HCT116 (cell line): ENCODE data around the gene EFCAB10. TPM values are rescaled to one million over a fixed set of nuclear protein-coding genes. Genes with fewer than 3 reads are reported as not detected.
A peak's percentile ranks its signal among the peaks of the same experiment; 100 is the strongest.
"Not testable (repeated sequence)": the region's sequence is repeated elsewhere in the genome, so short reads cannot be mapped to it uniquely, and the experiment has no call there.

Source experiments
- ATAC-seq: fragments of 200-7000 bp; cut with Tn5 transposase; 2 replicates; pipeline ENCODE4 v1.9.1; 2020; ENCODE audit warnings: mild to moderate bottlenecking, moderate library complexity
- BruUV-seq: library from RNA; stranded (reverse); fragments of 400-500 nt; replicated peaks from 2 replicates; lab custom pipeline; 2021; lab: Mats Ljungman, UMichigan
- CTCF ChIA-PET: fragments of 300-600 bp; sonication (Branson Sonifier 250); formaldehyde crosslinking; loops from one replicate; lab custom pipeline; 2021; ENCODE audit warnings: antibody characterized with exemption; lab: Charles Lee
- POLR2A ChIA-PET: fragments of 300-600, 350-600 bp; sonication (Branson Sonifier 250); formaldehyde crosslinking; loops from one replicate; lab custom pipeline; 2021; ENCODE audit warnings: antibody characterized with exemption; lab: Charles Lee
- RAD21 ChIA-PET, 2 experiments: fragments of 300-600 bp; sonication (Branson Sonifier 250); formaldehyde crosslinking; loops; one replicate each; lab custom pipeline; 2023; ENCODE audit warnings: low total read pairs in 2 of 2; ENCODE audit not compliant: uncharacterized antibody in 2 of 2, unreplicated experiment in 2 of 2, low non-redundant PET in 1 of 2; lab: Charles Lee
- DNase-seq: peaks from one replicate; pipeline ENCODE4 v3.0.0-alpha.2; 2010; ENCODE audit warnings: low read depth, low spot score
- H2AFZ ChIP-seq: fragments of 200-600 bp; shearing (Covaris generic), sonication (generic); 2 replicates; pipeline ENCODE4 v1.6.1; 2017; ENCODE audit warnings: low read depth, mixed run types, mixed read lengths, antibody characterized with exemption, low read length; ENCODE audit not compliant: poor library complexity, severe bottlenecking
- H3K27ac ChIP-seq: 2 replicates; pipeline ENCODE4 v1.5.1; 2012; ENCODE audit warnings: low read depth, low read length
- H3K27me3 ChIP-seq: fragments of 200-600 bp; sonication (generic); 2 replicates; pipeline ENCODE4 v1.6.1; 2016; ENCODE audit warnings: mixed run types, low read length, mixed read lengths; ENCODE audit not compliant: insufficient read depth
- H3K36me3 ChIP-seq, 2 experiments: fragments of 200-500 bp in 1 of 2; fragments of 200-600 bp in 1 of 2; sonication (Bioruptor generic) in 1 of 2; sonication (generic) in 1 of 2; 2 replicates each; pipeline versions ENCODE4 v1.5.1 to v1.6.1; 2014 to 2016; ENCODE audit warnings: low read length in 2 of 2, inconsistent platforms in 1 of 2, mixed read lengths in 1 of 2, mixed run types in 1 of 2; ENCODE audit not compliant: insufficient read depth in 2 of 2, control insufficient read depth in 1 of 2
- H3K4me1 ChIP-seq, 2 experiments: fragments of 200-600 bp in 1 of 2; sonication (generic) in 1 of 2; 2 replicates each; pipeline versions ENCODE4 v1.5.1 to v1.6.1; 2012 to 2017; ENCODE audit warnings: low read length in 2 of 2, inconsistent platforms in 1 of 2, mild to moderate bottlenecking in 1 of 2, mixed read lengths in 1 of 2, mixed run types in 1 of 2, moderate library complexity in 1 of 2; ENCODE audit not compliant: insufficient read depth in 2 of 2, control insufficient read depth in 1 of 2
- H3K4me2 ChIP-seq: fragments of 200-600 bp; sonication (generic); 2 replicates; pipeline ENCODE4 v1.6.1; 2017; ENCODE audit warnings: mixed run types, low read length, mixed read lengths
- H3K4me3 ChIP-seq, 2 experiments: fragments of 200-600 bp in 1 of 2; sonication (generic) in 1 of 2; replicated peaks in 1 of 2; 2 replicates each; pipeline ENCODE4 v1.5.1; 2011 to 2016; ENCODE audit warnings: low read length in 2 of 2, control low read depth in 1 of 2, low read depth in 1 of 2, mild to moderate bottlenecking in 1 of 2, mixed read lengths in 1 of 2, mixed run types in 1 of 2
- H3K79me2 ChIP-seq: fragments of 200-600 bp; sonication (generic); 2 replicates; pipeline ENCODE4 v1.6.1; 2017; ENCODE audit warnings: mild to moderate bottlenecking, mixed run types, low read length, moderate library complexity, mixed read lengths; ENCODE audit not compliant: insufficient read depth
- H3K9ac ChIP-seq: fragments of 200-600 bp; sonication (generic); 2 replicates; pipeline ENCODE4 v1.6.1; 2016; ENCODE audit warnings: low read length, mixed read lengths
- H3K9me2 ChIP-seq: fragments of 200-600 bp; sonication (generic), shearing (Covaris generic); 2 replicates; pipeline ENCODE4 v1.6.1; 2017; ENCODE audit warnings: mixed run types, mild to moderate bottlenecking, moderate library complexity; ENCODE audit not compliant: insufficient read depth
- H3K9me3 ChIP-seq, 2 experiments: fragments of 200-500 bp in 1 of 2; fragments of 200-600 bp in 1 of 2; sonication (Bioruptor generic) in 1 of 2; sonication (generic) in 1 of 2; 2 replicates each; pipeline ENCODE4 v1.6.1; 2014 to 2017; ENCODE audit warnings: low read length in 2 of 2, mixed read lengths in 2 of 2, inconsistent platforms in 1 of 2, low read depth in 1 of 2, mild to moderate bottlenecking in 1 of 2, mixed run types in 1 of 2, moderate library complexity in 1 of 2; ENCODE audit not compliant: control insufficient read depth in 1 of 2, insufficient read depth in 1 of 2
- H4K20me1 ChIP-seq: fragments of 200-600 bp; sonication (generic), shearing (Covaris generic); 2 replicates; pipeline ENCODE4 v1.6.1; 2017; ENCODE audit warnings: mixed run types, mild to moderate bottlenecking, moderate library complexity; ENCODE audit not compliant: insufficient read depth
- ELF1 ChIP-seq: IDR thresholded peaks from 2 replicates; pipeline ENCODE4 v1.6.1; 2012; ENCODE audit warnings: low read depth, borderline replicate concordance
- SP1 ChIP-seq: IDR thresholded peaks from 2 replicates; pipeline ENCODE4 v1.6.1; 2012; ENCODE audit warnings: low read depth
- YY1 ChIP-seq: IDR thresholded peaks from 2 replicates; pipeline ENCODE4 v1.6.1; 2011; ENCODE audit warnings: low read length, low read depth, moderate library complexity, mild to moderate bottlenecking; ENCODE audit not compliant: insufficient replicate concordance; ENCODE audit errors: extremely low read depth
- intact Hi-C: fragments of 100-400 bp; cut with micrococcal nuclease; formaldehyde crosslinking; loops from 2 replicates; pipeline ENCODE4 v1.10.0; 2022
- total RNA-seq: library from RNA; stranded (reverse); gene quantifications from one replicate; pipeline ENCODE4 v1.2.1, GENCODE V29; 2021; ENCODE audit not compliant: unreplicated experiment
- TF ChIP-seq, protein P1 (sequence below): IDR thresholded peaks from 2 replicates; pipeline ENCODE4 v1.6.1; 2012

Gene EFCAB10
- total RNA-seq, 1 experiment from 2014 or later = 1.7 TPM

DNA sequence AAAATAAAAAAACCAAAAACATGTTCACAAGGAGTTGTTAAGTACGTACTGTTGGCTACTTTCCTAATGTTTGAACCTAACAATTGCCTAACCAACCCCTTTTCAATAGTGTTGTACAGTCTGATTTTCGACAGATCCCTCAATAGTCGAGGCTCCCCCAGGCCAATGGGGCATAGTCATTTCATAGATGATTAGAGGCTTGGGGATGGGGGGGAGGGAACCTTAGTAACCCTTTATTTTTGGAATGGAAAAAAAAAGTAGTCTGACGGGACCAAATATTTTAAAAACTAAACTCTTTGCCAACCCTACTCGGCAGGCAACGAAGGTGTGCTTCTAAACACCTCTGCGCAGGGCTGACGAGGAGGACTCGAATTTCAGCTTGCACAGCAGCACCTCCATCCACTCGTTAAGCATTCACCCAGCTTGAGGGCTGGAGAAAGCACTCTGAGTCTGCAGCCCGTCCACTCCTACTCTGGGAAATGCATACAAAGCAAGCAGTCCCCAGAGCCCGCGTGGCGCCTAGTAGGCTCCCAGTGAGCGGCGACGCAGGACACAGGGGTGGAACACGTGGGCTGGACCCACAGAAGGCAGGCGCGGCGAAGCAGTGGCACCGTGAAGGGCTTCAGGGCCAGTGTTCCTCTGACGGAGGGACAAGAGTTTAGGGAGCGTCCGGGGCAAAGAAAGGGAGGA, 60.1 kb downstream of the EFCAB10 start:
- no TSS peak for BruUV-seq
- peak overlapping the region; percentile 98 for H3K4me2 ChIP-seq
- peaks cover 4 to 7% of the 10 kb centered on the region in 2 experiments; a peak in 2 of 4 replicates for H3K36me3 ChIP-seq
- peak overlapping the region; percentile 81 for H3K27ac ChIP-seq
- ATAC-seq (peak; percentile 41), DNase-seq (no peak)
- peaks cover 6% of the 10 kb centered on the region; the same call in 1 of the 2 replicates for H4K20me1 ChIP-seq
- H3K4me1 ChIP-seq = peaks cover 7 to 12% of the 10 kb centered on the region in 2 experiments; a peak in 3 of 4 replicates
- CTCF ChIA-PET = no interaction called here
- no peaks in the 10 kb centered on the region for H3K9me2 ChIP-seq
- H3K9ac ChIP-seq = peak overlapping the region; percentile 96
- H3K27me3 ChIP-seq = no peaks in the 10 kb centered on the region
- H3K4me3 ChIP-seq = peak overlapping the region; percentile 77 to 95
- H2AFZ ChIP-seq = no peak overlapping the region
- H3K9me3 ChIP-seq = no peaks in the 10 kb centered on the region
- POLR2A ChIA-PET = no interaction called here
- intact Hi-C loops = no loop called here
- RAD21 ChIA-PET = no interaction called here
- TF ChIP-seq SP1 (no peak), YY1 (no peak), ELF1 (no peak)
- TF ChIP-seq, protein P1, sequence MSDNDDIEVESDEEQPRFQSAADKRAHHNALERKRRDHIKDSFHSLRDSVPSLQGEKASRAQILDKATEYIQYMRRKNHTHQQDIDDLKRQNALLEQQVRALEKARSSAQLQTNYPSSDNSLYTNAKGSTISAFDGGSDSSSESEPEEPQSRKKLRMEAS = peak; percentile 82
- TF ChIP-seq, all 23 proteins: peak for 1
- H3K79me2 ChIP-seq = peaks cover 56% of the 10 kb centered on the region

DNA sequence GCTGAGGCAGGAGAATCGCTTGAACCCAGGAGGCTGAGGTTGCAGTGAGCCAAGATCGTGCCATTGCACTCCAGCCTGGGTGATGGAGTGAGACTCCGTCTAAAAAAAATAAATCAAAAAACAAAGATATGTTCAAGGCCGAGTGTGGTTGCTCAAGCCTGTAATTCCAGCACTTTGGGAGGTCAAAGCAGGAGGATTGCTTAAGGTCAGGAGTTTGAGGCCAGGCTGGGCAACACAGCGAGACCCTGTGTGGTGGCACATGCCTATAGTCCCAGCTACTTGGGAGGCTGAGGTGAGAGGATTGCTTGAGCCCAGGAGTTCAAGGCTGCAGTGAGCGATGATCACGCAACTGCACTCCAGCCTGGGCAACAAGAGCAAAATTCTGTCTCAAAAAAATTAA, 60.7 kb downstream of the EFCAB10 start:
- H3K9me2 ChIP-seq, H2AFZ ChIP-seq, ATAC-seq, H3K36me3 ChIP-seq, CTCF ChIA-PET, DNase-seq, POLR2A ChIA-PET, H3K27me3 ChIP-seq, H4K20me1 ChIP-seq, intact Hi-C loops, RAD21 ChIA-PET, H3K9me3 ChIP-seq: not testable (repeated sequence)
- peak overlapping the region; percentile 96 for H3K9ac ChIP-seq
- peaks cover 60% of the 10 kb centered on the region for H3K79me2 ChIP-seq
- peak overlapping the region; percentile 77 to 95 for H3K4me3 ChIP-seq
- peak overlapping the region; percentile 81 for H3K27ac ChIP-seq
- TSS peak; percentile 62 for BruUV-seq
- peaks cover 7 to 12% of the 10 kb centered on the region in 2 experiments; a peak in 3 of 4 replicates for H3K4me1 ChIP-seq
- peak overlapping the region; percentile 98 for H3K4me2 ChIP-seq
